ENCODE measurements around the gene TM9SF1. TPM values are rescaled to one million over a fixed set of nuclear protein-coding genes. Genes with fewer than 3 reads are reported as not detected.
"Not testable (repeated sequence)": the region's sequence is repeated elsewhere in the genome, so short reads cannot be mapped to it uniquely, and the experiment has no call there.

The TM9SF1 gene
- polyA plus RNA-seq, 1 donor from 2014 or later, result 25.1 TPM

- H3K36me3 Mint-ChIP-seq, result no peaks in the 10 kb centered on the region
- no peaks in the 10 kb centered on the region for H3K27me3 Mint-ChIP-seq
Measured at GRCh38 chr14:24232645-24233537, 37.6 kb upstream of the TM9SF1 start, which contains the start of gene GMPR2. GMPR2 (plus strand) TSS chr14:24232929; CDS start chr14:24233254, 325 bp downstream.

DNA sequence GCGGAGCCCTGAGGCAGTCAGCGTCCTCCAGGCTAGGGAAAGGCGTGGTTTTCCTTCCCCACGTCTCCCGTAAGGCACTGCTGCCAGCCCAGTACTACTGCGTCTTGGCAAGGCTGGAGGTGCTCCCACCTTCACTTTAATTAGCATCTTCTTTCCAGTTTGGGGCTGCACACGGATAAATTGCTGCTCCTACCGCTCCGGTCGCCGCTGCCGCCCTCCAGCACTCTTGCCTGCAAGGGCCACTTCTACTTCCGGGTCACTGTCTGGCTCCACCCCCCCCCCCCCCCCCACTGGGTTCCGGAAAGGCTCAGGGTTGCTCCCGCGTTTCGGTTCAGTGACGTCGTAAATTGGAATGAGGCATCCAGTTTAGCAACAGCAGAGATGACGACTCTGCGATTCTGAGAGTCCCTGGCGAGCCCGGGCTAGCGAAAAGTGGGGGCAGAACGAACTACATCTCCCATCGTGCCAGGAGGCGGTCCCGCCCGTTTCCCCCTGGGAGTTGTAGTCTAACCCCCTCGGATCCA lies 36.9 kb upstream of the TM9SF1 start, which contains the start of gene NEDD8:
Gene NEDD8 (minus strand): TSS at position 247 of the 524 bp plus-strand sequence. CDS start 100 bp downstream, at position 147.
- Mint-ChIP-seq H3K4me3 (peak within 1 kb of the TSS; percentile 92 to 100 (median 99)), H3K9me3 (no peaks in the 10 kb centered on the region), H3K4me1 (peaks cover 27 to 34% (median 28%) of the 10 kb centered on the region in 3 donors), H3K36me3 (no peaks in the 10 kb centered on the region), H3K27ac (peak within 1 kb of the TSS; percentile 88 to 97 (median 94)), H3K27me3 (no peaks in the 10 kb centered on the region)

More at GRCh38 chr14:24232645-24233537, 37.6 kb upstream of the TM9SF1 start, which contains the start of gene GMPR2:
- peaks cover 25 to 34% (median 31%) of the 10 kb centered on the region in 3 donors for H3K4me1 Mint-ChIP-seq
- H3K4me3 Mint-ChIP-seq, result peak within 1 kb of the TSS; percentile 92 to 100 (median 99)
- H3K9me3 Mint-ChIP-seq, result no peaks in the 10 kb centered on the region
- H3K27ac Mint-ChIP-seq, result peak within 1 kb of the TSS; percentile 88 to 97 (median 94)

- Mint-ChIP-seq H3K9me3 (no peaks in the 10 kb centered on the region), H3K4me1 (peaks cover 22 to 38% (median 33%) of the 10 kb centered on the region in 3 donors), H3K4me3 (peak overlapping the region; percentile 92 to 100 (median 99)), H3K27ac (peak overlapping the region; percentile 86 to 97 (median 88)), H3K27me3 (no peaks in the 10 kb centered on the region), H3K36me3 (no peaks in the 10 kb centered on the region)
Measured at GRCh38 chr14:24231263-24232120, 36.3 kb upstream of the TM9SF1 start.

DNA sequence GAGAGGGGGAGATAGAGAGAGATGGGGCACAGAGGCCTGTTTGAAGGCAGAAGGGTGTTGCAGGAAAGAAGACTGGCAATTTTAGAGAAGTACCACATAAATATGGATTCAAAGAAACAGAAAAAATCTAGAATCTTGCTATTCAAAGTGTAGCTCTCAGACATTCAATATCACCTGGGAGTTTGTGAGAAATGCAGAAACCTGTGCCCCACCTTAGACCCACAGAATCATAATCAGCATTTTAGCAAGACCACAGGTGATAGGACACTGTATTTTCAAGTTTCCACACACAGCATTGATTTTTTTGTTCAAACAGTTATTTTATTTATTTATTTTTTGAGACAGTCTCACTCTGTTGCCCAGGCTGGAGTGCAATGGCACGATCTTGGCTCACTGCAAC lies 33.7 kb upstream of the TM9SF1 start:
- peak overlapping the region in 1 of 4 donors; percentile 45 for H3K4me3 Mint-ChIP-seq
- H3K27me3 Mint-ChIP-seq, result no peaks in the 10 kb centered on the region
- H3K27ac Mint-ChIP-seq, result peak overlapping the region in 1 of 3 donors; percentile 63
- H3K36me3 Mint-ChIP-seq, result no peaks in the 10 kb centered on the region
- no peaks in the 10 kb centered on the region for H3K9me3 Mint-ChIP-seq
- peaks cover 17 to 30% (median 29%) of the 10 kb centered on the region in 3 donors for H3K4me1 Mint-ChIP-seq

DNA sequence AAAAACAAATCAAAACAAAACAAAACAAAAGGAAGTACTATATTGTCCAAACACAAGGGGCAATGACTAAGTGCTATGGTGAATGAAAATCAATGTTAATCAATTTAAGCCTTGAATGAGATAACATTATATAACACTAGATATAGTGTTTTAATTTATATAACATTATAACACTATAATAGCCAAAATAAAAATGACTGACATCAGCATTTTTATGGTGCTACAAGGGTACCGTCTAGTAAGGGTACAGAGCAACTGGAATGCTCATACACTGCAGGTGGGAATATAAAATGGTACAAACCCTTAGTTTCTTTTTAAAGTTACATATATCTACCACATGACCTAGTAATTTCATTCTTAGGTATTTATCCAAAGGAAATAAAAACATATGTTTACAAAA lies 31.2 kb upstream of the TM9SF1 start:
- no peaks in the 10 kb centered on the region for H3K9me3 Mint-ChIP-seq
- H3K36me3 Mint-ChIP-seq, result no peaks in the 10 kb centered on the region
- H3K4me3 Mint-ChIP-seq, result peak overlapping the region in 1 of 4 donors; percentile 45
- H3K4me1 Mint-ChIP-seq, result peaks cover 5 to 22% (median 18%) of the 10 kb centered on the region in 3 donors
- peak overlapping the region in 1 of 3 donors; percentile 32 for H3K27ac Mint-ChIP-seq
- H3K27me3 Mint-ChIP-seq, result no peaks in the 10 kb centered on the region

- Mint-ChIP-seq H3K9me3 (no peaks in the 10 kb centered on the region), H3K4me3 (peak overlapping the region in 1 of 4 donors; percentile 37), H3K27ac (no peak overlapping the region), H3K36me3 (peaks cover 1% of the 10 kb centered on the region), H3K27me3 (no peaks in the 10 kb centered on the region), H3K4me1 (peaks cover under 1 to 17% (median 13%) of the 10 kb centered on the region in 3 donors)
Measured at GRCh38 chr14:24224618-24225071, 29.4 kb upstream of the TM9SF1 start.

DNA sequence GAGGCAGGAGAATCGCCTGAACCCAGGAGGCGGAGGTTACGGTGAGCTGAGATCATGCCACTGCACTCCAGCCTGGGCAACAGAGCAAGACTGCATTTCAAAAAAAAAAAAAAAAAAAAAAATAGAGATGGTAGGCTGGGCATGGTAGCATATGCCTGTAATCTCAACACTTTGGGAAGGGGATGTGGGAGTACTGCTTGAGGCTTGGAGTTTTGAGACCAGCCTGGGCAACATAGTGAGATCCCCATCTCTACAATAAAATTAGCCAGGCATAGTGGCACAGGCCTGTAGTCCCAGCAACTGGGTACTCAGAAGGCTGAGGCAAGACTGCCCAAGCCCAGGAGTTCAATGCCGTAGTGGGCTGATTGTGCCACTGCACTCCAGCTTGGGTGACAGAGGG lies 27.7 kb upstream of the TM9SF1 start:
- not testable (repeated sequence) for H3K4me3 Mint-ChIP-seq, H3K27me3 Mint-ChIP-seq, H3K27ac Mint-ChIP-seq, H3K36me3 Mint-ChIP-seq, H3K9me3 Mint-ChIP-seq
- H3K4me1 Mint-ChIP-seq, result peaks cover 4 to 18% (median 15%) of the 10 kb centered on the region in 3 donors

- peaks cover 1% of the 10 kb centered on the region for H3K36me3 Mint-ChIP-seq
- no peak overlapping the region for H3K27ac Mint-ChIP-seq
- no peaks in the 10 kb centered on the region for H3K9me3 Mint-ChIP-seq
- H3K27me3 Mint-ChIP-seq, result no peaks in the 10 kb centered on the region
- peaks cover 12 to 14% (median 13%) of the 10 kb centered on the region in 3 donors for H3K4me1 Mint-ChIP-seq
- H3K4me3 Mint-ChIP-seq, result no peak overlapping the region
Measured at GRCh38 chr14:24219521-24219920, 24.3 kb upstream of the TM9SF1 start.

DNA sequence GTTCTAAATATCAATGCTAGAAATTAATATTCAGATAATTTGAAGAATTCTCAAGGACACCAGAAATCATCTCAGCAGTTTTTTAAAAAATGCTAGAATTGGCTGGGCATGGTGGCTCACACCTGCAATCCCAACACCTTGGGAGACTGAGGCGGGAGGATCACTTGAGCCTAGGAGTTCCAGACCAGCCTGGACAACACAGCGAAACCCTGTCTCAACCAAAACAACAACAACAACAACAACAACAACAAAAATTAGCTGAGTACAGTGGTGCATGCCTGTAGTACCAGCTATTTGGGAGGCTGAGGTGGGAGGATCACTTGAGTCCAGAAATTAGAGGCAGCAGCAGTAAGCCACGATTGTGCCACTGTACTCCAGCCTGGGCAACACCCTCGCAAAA lies 23.8 kb upstream of the TM9SF1 start:
- Mint-ChIP-seq H3K36me3 (peaks cover 1% of the 10 kb centered on the region), H3K27ac (no peak overlapping the region), H3K4me3 (no peak overlapping the region), H3K27me3 (no peaks in the 10 kb centered on the region), H3K4me1 (peaks cover 13 to 16% (median 16%) of the 10 kb centered on the region in 3 donors), H3K9me3 (no peaks in the 10 kb centered on the region)

DNA sequence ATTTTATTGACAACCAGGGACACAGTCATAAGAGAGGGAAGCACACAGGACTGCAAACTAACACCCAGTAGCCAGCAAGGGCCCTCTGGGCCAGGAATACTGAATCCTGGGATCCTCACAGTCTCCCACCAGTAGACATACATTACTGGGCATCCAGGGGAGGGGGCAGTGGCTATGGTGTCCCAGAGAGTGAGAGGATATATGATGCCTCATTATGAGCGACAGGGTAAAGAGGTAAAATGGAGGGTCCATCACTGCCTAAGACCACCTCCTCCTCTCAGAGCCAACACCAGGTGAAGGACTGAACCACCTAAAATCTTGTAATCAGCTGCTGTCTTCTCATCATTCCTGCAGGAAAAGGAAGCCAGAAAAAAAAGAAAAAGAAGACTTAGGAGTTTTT lies 21.6 kb upstream of the TM9SF1 start:
- H3K27me3 Mint-ChIP-seq, H3K9me3 Mint-ChIP-seq, H3K4me3 Mint-ChIP-seq, H3K36me3 Mint-ChIP-seq: not testable (repeated sequence)
- peak overlapping the region in 1 of 3 donors; percentile 89 for H3K27ac Mint-ChIP-seq
- H3K4me1 Mint-ChIP-seq, result peaks cover 19 to 32% (median 25%) of the 10 kb centered on the region in 3 donors

- Mint-ChIP-seq H3K27me3 (no peaks in the 10 kb centered on the region), H3K4me3 (peak overlapping the region in 3 of 4 donors; percentile 92 to 98 (median 92)), H3K27ac (peak overlapping the region in 2 of 3 donors; percentile 89 to 94), H3K9me3 (no peaks in the 10 kb centered on the region), H3K36me3 (peaks cover 1% of the 10 kb centered on the region), H3K4me1 (peaks cover 25 to 37% (median 30%) of the 10 kb centered on the region in 3 donors)
Measured at GRCh38 chr14:24216345-24216699, 21.1 kb upstream of the TM9SF1 start.

GRCh38 chr14:24215495-24216344 lies 20.5 kb upstream of the TM9SF1 start, which contains the start of gene MDP1:
MDP1 (minus strand) TSS chr14:24216066; CDS start chr14:24215955, 111 bp downstream.
- Mint-ChIP-seq H3K27me3 (no peaks in the 10 kb centered on the region), H3K36me3 (peaks cover 1% of the 10 kb centered on the region), H3K4me1 (peaks cover 25 to 38% (median 32%) of the 10 kb centered on the region in 3 donors), H3K4me3 (peak within 1 kb of the TSS; percentile 92 to 98 (median 94)), H3K27ac (peak within 1 kb of the TSS; percentile 84 to 94 (median 89)), H3K9me3 (no peaks in the 10 kb centered on the region)

- Mint-ChIP-seq H3K4me3 (peak overlapping the region; percentile 88 to 99 (median 98)), H3K27ac (peak overlapping the region; percentile 89 to 100 (median 99)), H3K27me3 (no peaks in the 10 kb centered on the region), H3K4me1 (peaks cover 20 to 35% (median 34%) of the 10 kb centered on the region in 3 donors), H3K9me3 (no peaks in the 10 kb centered on the region), H3K36me3 (no peaks in the 10 kb centered on the region)
Measured at GRCh38 chr14:24213866-24214662, 18.8 kb upstream of the TM9SF1 start.

Measured in IgD-negative memory B cell (primary cell).